GM19238 (cell line): Measurements from ENCODE around the gene DNAJC1.
A peak's percentile ranks its signal among the peaks of the same experiment; 100 is the strongest.

Experiments used
- DNase-seq: peaks from one replicate; pipeline ENCODE4 v3.0.0; 2011; ENCODE audit warnings: low spot score; ENCODE audit not compliant: insufficient read length

DNAJC1 gene

GRCh38 chr10:22006379-22006884, 2.9 kb upstream of the DNAJC1 start:
- DNase-seq, result no peak

GRCh38 chr10:22005763-22006162, 2.2 kb upstream of the DNAJC1 start:
- no peak for DNase-seq

GRCh38 chr10:22003964-22004281, 393 bp upstream of the DNAJC1 start:
- no peak for DNase-seq

GRCh38 chr10:22002591-22003176, 846 bp downstream of the DNAJC1 start:
- DNase-seq, result peak; percentile 23

- no peak for DNase-seq
These were observed 8.0 kb downstream of the DNAJC1 start for GRCh38 chr10:21995557-21995956.

GRCh38 chr10:21993360-21994001, 10.0 kb downstream of the DNAJC1 start:
- no peak for DNase-seq

GRCh38 chr10:21991785-21992184, 11.7 kb downstream of the DNAJC1 start:
- no peak for DNase-seq

GRCh38 chr10:21990449-21990848, 13.1 kb downstream of the DNAJC1 start:
- no peak for DNase-seq

- DNase-seq, result no peak
These were observed 13.9 kb downstream of the DNAJC1 start for GRCh38 chr10:21989453-21990154.

- no peak for DNase-seq
These were observed 18.0 kb downstream of the DNAJC1 start for GRCh38 chr10:21985541-21985940.

GRCh38 chr10:21981118-21981517, 22.4 kb downstream of the DNAJC1 start:
- no peak for DNase-seq

GRCh38 chr10:21980691-21981090, 22.8 kb downstream of the DNAJC1 start:
- no peak for DNase-seq

GRCh38 chr10:21978191-21978862, 25.2 kb downstream of the DNAJC1 start:
- DNase-seq, result no peak

- no peak for DNase-seq
These were observed 26.8 kb downstream of the DNAJC1 start for GRCh38 chr10:21976739-21977138.

- no peak for DNase-seq
These were observed 27.2 kb downstream of the DNAJC1 start for GRCh38 chr10:21976280-21976679.

GRCh38 chr10:21975378-21975990, 28.0 kb downstream of the DNAJC1 start:
- no peak for DNase-seq

GRCh38 chr10:21972584-21972983, 30.9 kb downstream of the DNAJC1 start:
- DNase-seq, result no peak

GRCh38 chr10:21969326-21970287, 33.9 kb downstream of the DNAJC1 start:
- DNase-seq, result no peak

GRCh38 chr10:21964983-21965665, 38.4 kb downstream of the DNAJC1 start:
- no peak for DNase-seq

GRCh38 chr10:21962358-21962757, 41.2 kb downstream of the DNAJC1 start:
- no peak for DNase-seq
